Measurements from ENCODE around the gene TXNRD1.
"Not testable (repeated sequence)": the region's sequence is repeated elsewhere in the genome, so short reads cannot be mapped to it uniquely, and the experiment has no call there.

The TXNRD1 gene

GRCh38 chr12:104306376-104306775 lies 90.8 kb downstream of the TXNRD1 start:
- no peak for DNase-seq

GRCh38 chr12:104306943-104307654 lies 91.5 kb downstream of the TXNRD1 start:
- DNase-seq, result no peak

GRCh38 chr12:104307655-104308000 lies 92.0 kb downstream of the TXNRD1 start:
- no peak for DNase-seq

DNA sequence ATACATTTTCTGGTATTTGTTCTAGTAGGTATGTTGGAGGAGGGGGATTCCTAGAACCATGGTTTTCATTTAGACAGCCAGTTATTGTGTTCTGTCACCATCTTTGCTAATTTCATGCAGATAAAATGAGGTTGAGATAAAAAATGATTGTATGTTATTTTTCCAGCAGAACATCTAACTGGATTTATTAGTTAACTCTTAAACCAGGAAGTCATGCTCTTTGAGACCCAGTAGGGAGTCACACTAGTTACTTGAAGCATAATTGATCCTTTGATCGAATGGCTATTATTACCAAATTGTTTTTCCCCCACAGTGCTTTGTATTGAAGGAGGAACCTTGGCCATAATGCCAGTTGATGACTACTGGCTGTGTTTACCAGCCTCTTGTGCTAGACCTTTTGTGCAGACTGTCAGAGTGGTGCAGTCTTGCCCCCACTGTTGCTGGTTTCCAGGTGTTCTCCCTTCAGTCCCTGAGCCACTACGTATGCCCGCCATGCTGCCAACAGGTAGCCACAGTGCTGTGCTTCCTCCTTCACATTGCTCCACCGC lies 93.9 kb downstream of the TXNRD1 start:
- DNase-seq, result no peak

DNA sequence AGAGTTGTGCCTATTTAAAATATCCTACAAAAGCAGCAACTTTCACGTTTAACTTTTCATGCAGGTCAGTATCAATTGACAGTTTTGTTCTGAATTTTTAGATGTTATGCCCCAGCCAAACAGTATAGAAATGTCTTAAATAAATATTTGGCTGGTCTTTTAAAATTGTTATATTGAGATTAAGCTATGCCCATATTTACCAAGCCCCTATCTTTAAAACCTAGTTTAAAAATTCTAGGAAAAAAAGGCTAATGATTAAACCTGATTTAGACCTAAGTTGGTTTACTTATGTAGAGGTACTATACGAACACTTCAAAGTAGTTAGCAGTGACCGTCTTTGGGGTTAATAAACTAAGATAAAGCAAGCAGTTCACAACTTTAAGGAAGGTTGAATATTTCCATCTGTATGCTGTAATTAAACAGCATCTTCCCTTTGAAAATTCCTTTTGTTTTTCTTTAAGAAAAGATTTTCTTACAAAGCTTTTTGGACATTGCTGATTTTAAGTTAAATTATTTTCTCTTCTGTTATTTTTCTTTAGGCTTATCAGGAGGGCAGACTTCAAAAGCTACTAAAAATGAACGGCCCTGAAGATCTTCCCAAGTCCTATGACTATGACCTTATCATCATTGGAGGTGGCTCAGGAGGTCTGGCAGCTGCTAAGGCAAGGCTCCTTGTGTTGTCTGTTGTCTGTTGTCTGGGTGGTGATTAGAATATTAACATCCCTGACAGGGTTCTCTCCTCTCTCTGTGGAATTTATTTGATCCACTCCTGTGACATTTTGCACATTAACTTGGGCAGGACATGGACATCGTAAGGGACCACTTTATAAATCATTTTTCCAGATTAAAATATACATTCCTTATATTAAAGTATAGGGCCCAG lies 95.4 kb downstream of the TXNRD1 start:
- no peak for DNase-seq

- DNase-seq, result no peak
Observed at GRCh38 chr12:104312202-104312601, 96.6 kb downstream of the TXNRD1 start.

DNA sequence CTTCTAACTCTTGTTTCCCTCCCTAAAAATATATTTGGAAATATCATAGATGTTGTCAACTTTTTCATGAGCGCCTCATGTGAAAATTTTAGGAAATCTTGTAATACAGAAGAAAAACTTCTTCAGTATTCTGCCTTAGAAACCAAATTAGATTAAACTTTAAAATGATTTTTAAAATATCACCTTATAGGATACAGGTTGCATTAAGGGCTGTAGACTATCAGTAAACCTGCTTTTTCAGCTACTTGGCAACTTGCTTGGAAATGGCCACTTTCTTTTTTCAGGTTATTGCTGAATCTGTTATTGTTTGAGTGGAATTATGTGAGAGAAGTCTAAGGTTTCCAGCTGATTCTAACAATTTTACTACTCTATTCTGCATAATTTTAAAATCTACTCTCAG lies 97.1 kb downstream of the TXNRD1 start:
- DNase-seq, result no peak

- DNase-seq, result no peak
Observed at GRCh38 chr12:104313568-104314241, 98.1 kb downstream of the TXNRD1 start.

DNA sequence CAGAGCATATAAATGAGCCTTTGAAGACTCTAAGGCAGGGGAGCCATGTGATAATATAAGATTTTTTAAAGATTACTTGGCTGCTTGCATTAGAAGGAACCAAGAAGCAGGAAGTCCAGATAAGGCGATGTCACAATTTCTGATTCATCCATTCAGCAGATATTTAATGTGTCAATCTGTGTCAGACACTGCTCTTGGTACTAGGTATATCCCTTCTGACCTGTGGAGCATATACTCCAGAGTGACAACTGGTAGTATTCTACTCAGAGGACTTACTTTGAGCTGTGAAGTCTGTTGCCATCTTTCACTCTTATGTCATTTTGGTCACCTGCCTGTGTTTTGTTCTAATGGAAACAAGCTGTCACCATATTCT lies 98.6 kb downstream of the TXNRD1 start:
- no peak for DNase-seq

DNA sequence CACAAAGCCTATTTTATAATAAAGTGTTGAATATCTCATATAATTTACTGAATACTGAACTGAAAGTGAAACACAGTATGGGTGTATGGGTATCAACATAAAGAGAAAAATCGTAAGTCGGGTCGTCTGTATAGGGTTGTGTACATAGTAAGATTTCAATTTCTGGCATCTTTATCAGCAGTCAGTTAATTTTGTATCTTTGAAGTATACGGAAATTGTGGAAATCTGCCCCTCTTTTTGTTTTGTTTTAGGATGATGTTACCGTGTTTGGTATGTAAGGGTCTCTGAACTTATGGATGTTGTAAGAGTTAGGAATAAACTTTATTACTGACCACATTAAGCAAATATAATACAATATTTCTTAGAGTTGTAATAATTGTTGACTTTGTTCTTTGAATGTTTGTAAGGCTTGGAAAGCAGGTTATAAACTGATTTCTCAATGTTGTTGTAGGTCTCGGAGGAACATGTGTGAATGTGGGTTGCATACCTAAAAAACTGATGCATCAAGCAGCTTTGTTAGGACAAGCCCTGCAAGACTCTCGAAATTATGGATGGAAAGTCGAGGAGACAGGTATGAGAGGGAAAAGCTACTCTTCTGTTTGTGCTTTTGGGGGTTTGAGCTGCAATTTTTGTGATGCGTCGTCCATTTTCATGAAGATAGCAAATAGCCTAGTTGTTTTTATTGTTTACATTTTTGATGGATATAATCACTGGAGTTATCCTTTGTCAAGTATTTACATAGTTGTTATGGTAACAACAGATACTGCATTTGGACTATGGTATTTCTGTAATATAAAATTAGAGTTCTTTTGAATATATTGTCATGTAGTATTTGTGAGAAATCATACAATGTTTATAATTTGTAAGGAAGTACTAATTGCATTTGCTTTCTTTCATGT lies 100.0 kb downstream of the TXNRD1 start:
- DNase-seq, result no peak

- DNase-seq, result no peak
Observed at GRCh38 chr12:104316936-104317335, 101.4 kb downstream of the TXNRD1 start.

DNA sequence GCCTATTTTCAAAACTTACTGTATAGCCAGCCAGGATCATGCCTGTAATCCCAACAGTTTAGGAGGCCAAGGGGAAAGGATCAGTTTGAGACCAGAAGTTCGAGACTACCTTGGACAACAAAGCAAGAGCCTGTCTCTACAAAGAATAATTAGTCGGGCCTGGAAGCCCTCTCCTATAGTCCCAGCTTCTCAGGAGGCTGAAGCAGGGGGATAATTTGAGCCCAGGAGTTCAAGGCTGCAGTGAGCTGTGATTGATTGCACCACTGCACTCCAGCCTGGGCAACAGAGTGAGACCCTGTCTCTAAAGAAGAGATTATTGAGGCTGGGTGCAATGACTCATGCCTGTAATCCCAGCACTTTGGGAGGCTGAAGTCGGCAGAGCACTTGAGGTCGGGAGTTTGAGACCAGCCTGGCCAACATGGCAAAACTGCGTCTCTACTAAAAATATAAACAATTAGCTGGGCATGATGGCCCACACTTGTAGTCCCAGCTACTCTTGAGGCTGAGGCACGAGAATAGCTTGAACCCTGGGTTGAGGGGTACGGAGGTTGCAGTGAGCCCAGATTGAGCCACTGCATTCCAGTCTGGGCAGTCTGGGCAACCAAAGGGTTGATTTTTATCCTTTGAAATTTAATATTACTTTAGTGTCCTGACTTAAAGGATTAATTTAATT lies 102.1 kb downstream of the TXNRD1 start:
- DNase-seq, result no peak

DNA sequence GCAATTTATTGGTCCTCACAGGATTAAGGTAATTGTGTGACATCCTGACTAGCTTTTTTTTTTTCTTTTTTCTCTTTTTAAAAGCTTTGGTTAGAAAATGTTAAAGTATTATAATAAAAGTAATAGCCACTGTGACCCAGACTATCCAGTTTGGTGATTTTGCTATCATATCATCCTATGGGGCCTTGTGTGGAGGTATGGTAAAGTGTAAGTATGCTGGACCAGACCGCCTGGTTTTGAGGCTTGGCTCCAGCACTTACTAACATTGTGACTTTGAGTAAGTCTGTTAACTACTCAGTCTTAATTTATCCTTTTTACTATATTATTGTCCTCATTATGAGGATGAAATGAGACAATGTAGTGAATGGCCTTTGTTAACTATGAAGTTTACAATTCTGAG lies 103.4 kb downstream of the TXNRD1 start:
- no peak for DNase-seq

GRCh38 chr12:104319918-104320626 lies 104.5 kb downstream of the TXNRD1 start:
- no peak for DNase-seq

- DNase-seq, result no peak
Observed at GRCh38 chr12:104320627-104321024, 105.0 kb downstream of the TXNRD1 start.

GRCh38 chr12:104321949-104322348 lies 106.4 kb downstream of the TXNRD1 start:
- no peak for DNase-seq

DNA sequence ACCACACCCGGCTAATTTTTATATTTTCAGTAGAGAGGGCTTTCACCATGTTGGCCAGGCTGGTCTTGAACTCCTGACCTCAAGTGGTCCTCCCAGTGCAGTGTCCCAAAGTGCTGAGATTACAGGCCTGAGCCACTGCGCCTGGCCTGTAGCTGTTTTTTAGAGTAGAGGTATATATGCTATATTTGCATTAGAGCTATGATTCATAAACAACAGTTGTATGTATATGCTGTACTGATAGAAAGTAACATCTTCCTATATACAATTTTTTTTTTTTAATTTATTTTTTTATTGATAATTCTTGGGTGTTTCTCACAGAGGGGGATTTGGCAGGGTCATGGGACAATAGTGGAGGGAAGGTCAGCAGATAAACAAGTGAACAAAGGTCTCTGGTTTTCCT lies 107.0 kb downstream of the TXNRD1 start:
- not testable (repeated sequence) for DNase-seq

DNA sequence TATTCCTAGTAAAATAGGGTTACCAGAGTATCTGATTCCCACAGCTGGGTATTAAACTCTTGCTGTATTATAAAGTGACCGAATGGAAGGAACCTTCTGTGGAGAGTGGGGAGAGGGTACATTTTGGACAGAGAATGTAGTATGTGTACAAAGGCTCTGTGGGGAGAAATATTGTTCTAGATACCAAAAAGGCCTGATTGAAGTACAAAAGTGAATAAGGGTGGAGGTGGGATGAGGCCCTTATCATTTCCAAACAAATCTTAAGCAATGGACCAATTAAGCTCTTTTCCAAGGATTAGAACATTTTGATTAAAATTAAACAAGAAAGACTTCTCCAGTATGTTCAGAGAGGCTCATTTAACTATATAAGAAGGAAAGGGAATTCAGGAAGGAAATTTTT lies 108.3 kb downstream of the TXNRD1 start:
- no peak for DNase-seq

GRCh38 chr12:104328278-104328677 lies 112.7 kb downstream of the TXNRD1 start:
- DNase-seq, result not testable (repeated sequence)

GRCh38 chr12:104328790-104329189 lies 113.2 kb downstream of the TXNRD1 start:
- DNase-seq, result no peak
